ENCODE results near the gene MAMDC4.
"Not testable (repeated sequence)": the region's sequence is repeated elsewhere in the genome, so short reads cannot be mapped to it uniquely, and the experiment has no call there.

The MAMDC4 gene

DNA sequence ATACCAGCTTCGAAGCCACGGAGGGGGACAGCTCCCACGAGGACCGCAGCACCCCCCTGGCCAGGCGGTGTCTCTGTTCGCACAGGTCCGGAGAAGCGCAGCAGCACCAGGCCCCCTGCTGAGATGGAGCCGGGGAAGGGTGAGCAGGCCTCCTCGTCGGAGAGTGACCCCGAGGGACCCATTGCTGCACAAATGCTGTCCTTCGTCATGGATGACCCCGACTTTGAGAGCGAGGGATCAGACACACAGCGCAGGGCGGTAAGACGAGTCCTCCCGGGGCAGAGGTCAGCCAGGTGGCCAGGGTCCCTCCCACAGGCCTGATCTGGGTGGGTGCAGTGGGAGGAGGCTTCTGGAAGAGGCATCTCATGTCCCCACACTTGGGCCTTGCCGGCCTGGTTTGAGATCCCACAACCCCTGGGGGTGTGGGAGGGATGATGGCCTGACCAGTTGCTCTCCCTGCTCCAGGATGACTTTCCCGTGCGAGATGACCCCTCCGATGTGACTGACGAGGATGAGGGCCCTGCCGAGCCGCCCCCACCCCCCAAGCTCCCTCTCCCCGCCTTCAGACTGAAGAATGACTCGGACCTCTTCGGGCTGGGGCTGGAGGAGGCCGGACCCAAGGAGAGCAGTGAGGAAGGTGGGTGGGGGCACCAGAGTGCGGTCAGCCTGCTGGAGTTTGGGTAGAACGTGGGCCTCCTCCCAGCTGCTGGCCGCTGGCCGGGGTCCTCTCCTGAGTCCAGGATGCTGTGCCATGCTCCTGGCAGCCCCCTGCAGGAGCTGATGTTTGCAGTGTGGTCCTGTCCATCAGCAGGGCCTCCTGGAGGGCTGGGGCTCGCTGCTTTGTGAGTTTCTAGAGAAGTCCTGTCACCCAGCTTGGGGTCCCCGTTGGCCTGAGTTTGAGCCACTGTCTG lies 12.7 kb upstream of the MAMDC4 start:
- DNase-seq = no peak

DNA sequence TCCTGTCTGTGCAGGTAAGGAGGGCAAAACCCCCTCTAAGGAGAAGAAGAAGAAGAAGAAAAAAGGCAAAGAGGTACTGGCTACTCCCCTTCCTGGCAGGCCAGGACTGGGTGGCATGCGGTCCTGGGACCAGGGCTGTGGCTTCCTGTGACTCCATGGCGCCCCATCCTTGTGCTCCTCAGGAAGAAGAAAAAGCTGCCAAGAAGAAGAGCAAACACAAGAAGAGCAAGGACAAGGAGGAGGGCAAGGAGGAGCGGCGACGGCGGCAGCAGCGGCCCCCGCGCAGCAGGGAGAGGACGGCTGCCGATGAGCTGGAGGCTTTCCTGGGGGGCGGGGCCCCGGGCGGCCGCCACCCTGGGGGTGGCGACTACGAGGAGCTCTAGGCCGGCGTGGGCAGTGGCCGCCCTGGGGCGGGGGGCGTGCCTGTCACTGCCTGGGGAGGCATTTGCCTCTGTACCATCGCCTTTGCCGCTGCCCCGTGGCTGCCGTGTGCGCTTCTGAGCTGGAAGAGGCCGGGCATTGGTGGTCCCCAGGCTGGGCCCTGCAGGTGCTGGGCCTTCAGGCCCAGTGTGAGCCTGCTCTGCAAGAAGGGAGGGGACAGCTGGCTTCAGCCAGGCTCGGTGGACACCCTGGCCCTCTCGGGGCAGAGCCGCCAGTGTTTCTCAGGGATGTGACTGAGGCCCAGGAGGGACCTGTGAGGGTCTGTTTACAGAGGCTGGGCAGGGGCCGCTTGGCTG lies 11.8 kb upstream of the MAMDC4 start:
- no peak for DNase-seq

DNA sequence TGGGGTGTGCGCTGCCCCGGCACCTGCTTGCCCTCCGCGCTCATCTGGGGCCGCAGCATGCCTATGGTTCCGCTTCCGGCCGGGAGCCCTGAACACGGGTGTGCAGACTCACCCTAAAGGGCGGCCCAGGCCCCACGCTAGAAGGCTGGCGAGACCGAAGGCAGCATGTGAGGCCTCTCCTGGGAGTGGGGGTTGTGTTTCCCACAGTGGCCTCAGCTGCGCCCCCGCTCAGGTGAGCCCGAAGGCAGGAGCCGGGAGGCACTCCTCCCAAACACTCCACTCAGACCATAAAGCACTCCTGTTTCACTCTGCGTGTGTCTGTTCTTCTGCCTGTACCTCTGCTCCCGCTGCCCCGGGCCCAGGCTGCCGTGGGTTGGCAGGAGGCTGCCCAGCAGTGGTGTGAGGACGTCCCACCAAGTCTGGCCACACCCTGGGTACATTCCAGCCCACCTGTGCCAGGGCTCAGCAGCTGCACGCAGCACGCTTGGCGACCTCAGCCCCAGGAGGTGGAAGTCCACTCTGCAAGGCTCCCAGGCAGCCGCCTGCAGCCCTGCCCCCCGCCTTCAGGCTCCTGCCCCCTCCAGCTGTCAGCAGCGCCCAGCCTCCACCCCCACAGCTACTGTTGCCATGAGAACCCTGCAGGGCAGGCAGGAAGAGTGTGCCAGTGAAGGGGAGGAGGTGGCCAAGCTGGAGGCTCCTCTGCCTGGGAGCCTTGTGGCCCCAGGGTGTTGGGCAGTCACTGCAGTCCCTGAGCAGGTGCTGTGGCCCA lies 11.1 kb upstream of the MAMDC4 start:
- DNase-seq = no peak

DNA sequence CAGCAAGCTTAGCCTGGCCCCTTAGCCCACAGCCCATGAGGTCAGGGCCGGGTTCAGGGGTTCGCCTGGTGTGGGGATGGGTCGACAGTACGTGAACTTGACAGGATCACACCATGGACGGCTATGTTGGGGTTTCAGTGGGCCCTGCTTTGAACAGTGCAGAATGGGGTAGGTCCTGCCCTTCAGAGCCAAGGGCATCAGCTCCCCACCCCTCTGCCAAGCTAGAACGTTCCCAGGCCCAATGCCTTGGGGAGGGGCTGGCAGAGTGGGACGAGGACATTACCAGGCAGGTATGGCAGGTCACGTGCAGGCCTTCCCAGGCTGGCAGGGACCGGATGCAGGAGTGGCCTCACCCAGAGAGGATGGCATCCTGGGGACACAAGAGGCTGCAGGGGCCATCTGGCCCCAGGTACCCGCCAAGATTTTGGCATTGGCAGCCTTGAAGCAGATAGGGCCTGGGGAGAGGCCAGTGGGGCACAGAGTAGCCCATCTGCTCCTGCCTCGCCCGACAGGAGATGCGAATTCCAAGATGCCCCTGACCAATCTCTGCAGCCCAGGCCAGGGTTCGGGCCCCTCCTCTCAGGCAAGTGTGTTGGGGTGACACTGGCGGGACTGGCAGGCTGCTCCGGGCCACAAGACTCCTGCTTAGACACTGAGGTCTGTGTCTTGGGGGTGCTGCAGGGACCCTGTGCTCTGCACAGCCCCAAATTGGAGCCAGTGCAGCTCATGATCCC lies 10.3 kb upstream of the MAMDC4 start:
- not testable (repeated sequence) for DNase-seq

DNA sequence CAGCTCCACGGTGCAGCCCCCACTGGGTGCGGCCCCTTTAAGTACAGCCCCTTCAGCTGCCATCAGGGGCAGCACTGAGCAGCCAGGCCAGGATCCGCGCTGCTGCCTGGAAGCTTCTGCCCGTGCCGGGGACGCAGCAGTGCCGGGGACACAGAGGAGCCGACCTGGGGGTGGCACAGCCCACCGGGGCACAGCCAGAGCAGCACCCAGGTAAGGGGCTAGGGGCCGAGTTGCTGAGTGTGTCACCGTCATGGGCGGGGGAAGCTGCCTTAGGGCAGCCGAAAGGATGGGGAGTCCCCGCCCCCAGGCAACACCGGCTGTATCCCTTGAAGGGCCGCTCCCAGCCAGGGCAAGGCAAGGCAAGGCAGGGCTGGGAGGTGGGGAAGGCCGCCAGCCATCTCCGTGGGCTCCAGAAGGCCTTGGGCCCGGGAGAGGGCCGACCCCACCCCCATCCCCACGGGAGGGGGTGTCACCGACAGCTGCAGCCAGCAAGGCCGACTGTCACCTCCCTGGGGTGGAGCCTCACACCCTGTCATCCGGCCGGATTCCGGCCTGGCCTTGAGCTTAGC lies 9.7 kb upstream of the MAMDC4 start, which contains the start of gene AJM1:
TSS of gene AJM1 (plus strand) at position 99 of the 569 bp plus-strand sequence. CDS start 1,937 bp downstream, outside the sequence.
- DNase-seq = peak; percentile 86

DNA sequence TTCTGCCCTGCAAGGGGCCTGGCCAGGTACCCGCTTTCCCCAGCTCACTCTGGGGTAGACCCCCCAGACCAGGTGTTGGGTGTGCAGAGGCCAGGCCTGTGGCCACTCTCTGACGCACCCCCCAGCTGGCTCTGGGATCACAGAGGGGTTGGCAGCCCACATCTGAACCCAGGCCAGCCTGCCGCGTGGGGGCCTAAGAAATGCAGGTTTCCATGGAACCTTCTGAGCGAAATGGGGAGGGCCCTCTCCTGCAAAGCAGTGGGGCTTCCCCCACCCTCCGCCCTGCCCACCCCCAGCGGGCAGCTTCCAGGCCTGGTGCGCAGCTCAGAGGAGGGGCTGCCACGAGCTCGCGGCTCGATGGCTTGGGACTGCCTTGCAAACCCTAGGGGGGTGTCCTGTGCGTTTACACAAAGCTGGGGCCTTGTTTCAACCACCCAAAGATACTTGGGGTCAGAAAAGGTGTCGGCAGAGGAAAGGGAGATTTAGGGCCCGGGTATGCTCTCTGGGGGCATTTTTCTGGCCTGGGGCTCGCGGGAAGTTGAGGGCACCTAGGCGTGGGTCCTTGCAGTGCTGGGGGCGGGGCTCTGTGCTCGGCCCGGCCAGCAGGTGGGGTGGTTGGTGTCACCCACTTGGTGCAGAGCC lies 8.9 kb upstream of the MAMDC4 start:
- not testable (repeated sequence) for DNase-seq

DNA sequence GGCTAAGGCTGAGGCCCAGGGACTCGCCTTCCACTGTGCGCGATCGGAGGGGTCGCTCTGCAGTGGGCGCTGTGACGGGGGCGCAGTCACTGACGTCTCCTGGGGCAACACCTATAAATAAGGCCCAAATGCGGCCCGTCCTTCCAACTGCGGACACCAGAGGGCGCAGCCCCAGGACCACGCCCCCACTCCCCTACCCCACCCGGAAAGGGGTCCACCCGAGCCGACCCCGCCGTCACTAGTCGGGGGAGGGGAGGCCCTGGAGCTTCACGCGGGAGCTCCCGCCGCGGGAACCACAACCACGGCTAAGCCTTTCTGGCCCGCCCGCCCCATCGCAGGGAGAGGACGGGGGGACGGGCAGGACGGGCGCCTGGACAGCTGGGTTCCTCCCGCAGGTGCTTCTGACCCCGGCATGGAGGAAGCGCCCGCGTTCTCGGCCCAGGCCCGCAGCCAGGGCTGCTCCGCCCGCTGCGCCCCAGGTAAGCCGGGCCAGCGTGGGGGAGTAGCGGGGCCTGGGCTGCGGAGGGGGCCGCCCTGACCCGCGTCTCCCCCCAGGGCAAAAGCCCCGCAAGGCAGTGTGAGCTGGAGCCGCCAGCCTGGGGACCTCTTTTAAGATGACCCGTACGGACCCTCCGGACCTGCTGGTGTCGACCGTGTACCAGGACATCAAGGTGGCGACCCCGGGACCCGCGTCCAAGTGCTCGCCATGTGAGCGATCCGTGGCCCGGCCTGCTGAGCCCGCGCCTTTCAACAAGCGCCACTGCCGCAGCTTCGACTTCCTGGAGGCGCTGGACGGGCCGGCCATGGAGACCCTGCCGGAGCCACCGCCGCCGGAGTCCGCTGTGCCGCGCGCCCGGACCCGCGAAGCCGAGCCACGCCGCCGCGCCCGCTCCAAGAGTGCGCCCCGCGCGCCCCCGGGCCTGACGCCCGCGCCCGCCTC lies 8.1 kb upstream of the MAMDC4 start:
- peak; percentile 66 for DNase-seq

DNA sequence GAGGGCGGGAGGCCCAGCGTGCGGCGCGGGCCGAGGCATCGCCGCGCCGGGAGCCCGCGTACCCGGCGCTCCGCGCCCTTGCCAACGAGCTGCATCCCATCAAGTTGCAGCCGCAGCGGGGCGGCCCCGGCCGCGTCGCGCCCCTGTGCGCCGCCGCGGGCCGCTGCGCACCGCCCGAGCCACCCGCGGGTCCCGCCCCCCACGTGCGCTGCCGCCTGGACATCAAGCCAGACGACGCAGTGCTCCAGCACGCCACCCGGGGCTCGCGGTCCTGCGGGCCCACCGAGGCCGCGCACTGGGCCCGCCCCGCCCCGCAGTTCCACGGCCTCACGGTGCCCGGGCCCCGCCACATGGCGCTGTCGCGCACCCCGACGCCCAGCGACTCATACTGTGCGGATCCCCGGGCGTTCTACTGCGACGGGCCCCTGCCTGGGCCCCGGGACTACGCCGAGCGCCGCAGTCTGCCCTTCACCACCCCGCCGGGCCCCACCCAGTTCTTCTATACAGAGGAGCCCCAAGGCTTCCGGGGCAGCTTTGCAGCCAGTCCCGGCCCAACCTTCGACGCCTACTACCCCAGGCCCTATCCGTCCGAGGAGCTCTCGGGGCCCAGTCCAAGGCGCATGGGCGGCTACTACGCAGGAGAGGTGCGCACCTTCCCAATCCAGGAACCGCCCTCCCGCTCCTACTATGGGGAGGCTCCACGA lies 7.2 kb upstream of the MAMDC4 start:
- DNase-seq = no peak

DNA sequence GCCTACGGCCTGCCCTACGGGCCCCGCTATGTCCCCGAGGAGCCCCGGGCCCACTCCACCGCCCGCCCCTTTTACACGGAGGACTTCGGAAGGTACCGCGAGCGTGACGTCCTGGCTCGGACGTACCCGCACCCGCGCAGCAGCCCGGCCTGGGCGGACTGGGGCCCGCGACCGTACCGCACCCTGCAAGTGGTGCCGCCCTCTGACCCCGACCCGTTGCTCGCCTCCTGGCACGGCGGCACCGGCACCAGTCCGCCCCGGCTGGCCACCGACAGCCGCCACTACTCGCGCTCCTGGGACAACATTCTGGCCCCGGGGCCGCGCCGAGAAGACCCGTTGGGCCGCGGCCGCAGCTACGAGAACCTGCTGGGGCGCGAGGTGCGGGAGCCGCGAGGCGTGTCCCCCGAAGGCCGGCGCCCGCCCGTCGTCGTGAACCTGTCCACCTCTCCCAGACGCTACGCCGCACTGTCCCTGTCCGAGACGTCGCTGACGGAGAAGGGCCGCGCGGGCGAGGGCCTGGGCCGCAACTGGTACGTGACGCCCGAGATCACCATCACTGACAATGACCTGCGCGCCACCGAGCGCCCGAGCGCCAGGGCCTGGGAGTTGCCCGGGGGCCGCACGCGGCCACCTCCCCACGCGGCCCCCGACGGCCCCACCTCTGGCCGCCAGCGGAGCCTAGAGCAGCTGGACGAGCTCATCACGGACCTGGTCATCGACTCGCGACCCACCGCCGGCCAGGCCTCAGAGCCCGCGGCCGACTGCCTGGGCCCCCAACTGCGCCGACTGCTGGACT lies 6.5 kb upstream of the MAMDC4 start:
- DNase-seq = no peak

DNA sequence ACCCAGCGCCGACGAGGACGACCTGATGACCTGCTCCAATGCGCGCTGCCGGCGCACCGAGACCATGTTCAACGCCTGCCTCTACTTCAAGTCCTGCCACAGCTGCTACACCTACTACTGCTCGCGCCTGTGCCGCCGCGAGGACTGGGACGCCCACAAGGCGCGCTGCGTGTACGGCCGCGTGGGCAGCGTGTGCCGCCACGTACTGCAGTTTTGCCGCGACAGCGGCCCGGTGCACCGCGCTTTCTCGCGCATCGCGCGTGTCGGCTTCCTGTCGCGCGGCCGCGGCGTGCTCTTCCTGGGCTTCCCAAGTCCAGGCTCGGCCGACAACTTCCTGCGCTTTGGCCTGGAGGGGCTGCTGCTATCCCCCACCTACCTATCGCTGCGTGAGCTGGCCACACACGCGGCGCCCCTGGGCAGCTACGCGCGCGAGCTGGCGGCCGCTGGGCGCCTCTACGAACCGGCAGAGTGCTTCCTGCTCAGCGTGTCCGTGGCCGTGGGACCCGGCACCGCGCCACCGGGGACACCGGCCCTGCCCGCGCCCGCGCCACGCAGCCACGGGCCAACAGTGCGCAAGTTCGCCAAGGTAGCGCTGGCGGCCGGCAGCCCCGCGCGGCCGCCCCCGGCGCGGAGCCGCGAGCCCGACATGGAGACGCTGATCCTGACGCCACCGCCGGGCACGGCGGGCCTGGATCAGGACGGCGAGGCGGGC lies 5.6 kb upstream of the MAMDC4 start:
- no peak for DNase-seq

DNA sequence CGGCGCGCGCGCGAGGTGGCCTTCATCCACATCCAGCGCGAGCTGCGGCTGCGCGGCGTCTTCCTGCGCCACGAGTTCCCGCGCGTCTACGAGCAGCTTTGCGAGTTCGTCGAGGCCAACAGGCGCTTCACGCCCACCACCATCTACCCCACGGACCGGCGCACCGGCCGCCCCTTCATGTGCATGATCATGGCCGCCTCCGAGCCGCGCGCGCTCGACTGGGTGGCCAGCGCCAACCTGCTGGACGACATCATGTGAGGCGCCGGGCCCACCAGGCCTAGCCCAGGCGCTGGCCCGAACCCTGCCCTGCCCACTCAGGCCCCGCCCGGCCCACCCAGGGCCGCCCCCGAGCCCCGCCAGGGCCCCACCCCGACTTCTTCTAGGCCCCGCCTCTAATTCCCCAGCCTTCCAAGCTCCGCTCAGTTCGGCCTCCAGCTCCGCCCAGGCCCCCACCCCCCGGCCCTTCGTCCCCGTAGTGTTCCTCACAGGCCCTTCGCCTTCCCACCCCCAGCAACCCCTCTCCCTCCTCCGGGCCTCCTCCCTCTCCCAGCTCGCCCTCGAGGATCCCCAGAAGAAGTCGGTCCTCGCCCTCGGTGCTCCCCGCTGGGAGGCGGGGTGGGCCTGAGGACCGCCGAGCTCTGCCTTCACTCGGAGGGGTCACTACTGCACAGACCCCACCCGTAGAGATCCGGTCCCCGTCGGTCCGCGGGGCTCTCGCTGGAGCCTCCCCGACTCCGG lies 4.9 kb upstream of the MAMDC4 start:
- DNase-seq = peak; percentile 54

DNA sequence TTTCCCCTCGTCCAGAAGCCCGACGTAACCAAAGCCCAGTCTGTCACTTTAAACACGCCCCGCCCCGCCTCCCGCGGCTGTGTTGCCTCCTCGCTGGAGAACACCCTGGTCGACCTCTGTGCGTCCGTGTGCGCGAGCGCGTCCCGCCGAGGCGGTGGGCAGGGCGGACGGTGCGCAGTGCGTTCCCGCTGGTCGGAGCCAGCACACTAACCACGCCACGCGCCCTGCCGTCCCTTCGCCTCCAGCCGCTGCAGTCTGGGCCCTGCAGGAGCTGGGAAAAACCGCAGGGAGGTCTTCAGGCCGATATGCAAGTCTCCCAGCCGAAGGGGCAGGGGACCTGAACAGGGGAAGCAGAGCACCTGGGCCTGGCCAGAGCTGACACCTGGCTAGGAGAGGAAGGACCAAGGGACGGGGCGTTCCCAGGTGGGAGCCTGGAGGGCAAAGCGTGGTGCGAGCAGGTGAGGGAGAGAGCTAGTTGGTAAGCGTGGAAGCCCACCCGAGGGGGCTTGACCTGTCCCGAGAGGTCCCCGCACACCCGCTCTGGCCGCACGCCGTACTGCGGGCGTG lies 4.2 kb upstream of the MAMDC4 start:
- peak; percentile 91 for DNase-seq

DNA sequence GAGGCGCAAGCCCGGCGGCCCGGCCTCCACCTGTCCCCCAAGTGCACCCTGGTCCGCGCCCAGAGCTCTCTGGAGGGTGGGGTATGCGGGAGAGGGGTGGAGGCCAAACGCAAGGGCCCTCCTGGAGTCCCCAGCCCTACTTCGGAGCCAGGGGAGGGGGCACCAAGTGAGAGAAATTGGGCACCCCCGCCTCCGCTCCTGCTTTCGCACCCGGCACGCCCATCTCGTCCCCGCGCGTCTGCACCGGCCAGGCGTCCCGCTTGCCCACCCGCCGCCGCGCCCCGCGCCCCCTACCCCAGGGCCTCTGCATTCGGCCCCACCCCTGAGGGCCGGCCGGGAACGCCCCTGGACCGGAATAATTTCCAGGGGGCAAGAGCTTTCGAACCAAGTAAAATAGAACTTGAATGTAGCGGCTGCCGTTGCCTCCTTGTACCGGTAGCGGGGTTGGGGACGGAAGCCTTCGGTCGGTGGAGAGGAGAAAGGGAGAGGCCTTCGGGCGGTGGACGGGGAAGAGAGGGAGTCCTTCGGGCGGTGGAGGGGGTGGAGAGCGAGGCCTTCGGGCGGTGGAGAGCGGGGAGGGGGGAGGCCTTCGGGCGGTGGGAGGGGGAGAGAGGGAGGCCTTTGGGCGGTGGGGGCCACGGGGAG lies 3.6 kb upstream of the MAMDC4 start:
- peak; percentile 50 for DNase-seq

DNA sequence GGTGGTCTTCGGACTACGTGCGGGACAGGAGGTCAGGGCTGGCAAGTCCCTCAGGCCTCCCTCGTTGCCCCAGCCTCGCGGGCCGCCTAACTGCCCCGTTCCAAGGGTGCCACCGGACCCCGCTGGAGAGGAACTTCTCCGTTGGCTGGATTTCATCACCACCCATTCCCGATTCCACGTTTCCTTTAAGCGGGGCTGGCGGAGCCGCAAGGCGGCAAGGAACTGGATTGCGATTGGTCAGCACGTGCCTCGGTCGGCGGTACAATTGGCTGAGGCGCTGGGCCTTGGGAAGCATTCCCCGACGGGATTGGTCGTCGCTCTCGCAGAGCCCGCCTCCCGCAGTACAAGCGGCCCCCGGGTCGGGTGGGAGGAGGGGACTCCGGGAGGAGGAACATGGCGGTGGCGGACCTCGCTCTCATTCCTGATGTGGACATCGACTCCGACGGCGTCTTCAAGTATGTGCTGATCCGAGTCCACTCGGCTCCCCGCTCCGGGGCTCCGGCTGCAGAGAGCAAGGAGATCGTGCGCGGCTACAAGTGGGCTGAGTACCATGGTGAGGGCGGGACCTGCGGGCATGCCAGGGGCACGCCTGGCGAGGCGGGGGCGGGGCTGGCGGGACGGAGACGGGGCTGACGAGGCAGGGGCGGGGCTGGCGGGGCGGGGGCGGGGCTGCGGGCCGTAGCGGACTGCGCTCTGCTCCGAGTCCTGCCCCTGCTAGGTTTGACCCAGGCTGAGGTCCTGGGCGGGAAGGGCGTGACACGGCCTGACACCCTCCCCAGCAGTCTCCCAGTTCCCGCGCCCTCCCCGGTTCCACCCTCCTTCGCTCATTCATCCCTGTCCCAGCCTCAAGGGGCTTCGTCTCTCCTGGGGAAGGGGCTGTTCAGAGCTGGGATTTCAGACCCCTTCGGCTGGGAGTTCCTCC lies 2.8 kb upstream of the MAMDC4 start, which contains the start of gene PHPT1:
TSS of gene PHPT1 (plus strand) at position 372 of the 922 bp plus-strand sequence. CDS start at position 394, 22 bp downstream.
- peak; percentile 99 for DNase-seq
